Thyroid gland (tissue), 4 donors: ENCODE results near the gene DYNC1H1. TPM values are rescaled to one million over a fixed set of nuclear protein-coding genes. Genes with fewer than 3 reads are reported as not detected.
A peak's percentile ranks its signal among the peaks of the same experiment; 100 is the strongest.

Experiments
- DNase-seq, 2 donors: peaks; one replicate each; pipeline ENCODE4 v3.0.0-alpha.2; 2019
- H3K27ac ChIP-seq, 3 donors: fragments of 200-600 bp; sonication (generic); 1 replicate in 2 of 3; 2 replicates in 1 of 3; pipeline ENCODE4 v1.5.1; 2016 to 2019; ENCODE audit warnings: mild to moderate bottlenecking in 1 of 3, moderate library complexity in 1 of 3
- H3K27me3 ChIP-seq: fragments of 200-600 bp; sonication (generic); one replicate; pipeline ENCODE4 v1.5.1; 2019
- H3K36me3 ChIP-seq, 2 donors: fragments of 200-600 bp; sonication (generic); one replicate each; pipeline ENCODE4 v1.5.1; 2016 to 2019
- H3K4me1 ChIP-seq, 2 donors: fragments of 200-600 bp; sonication (generic); one replicate each; pipeline ENCODE4 v1.5.1; 2017 to 2019
- H3K4me3 ChIP-seq, 3 donors: fragments of 200-600 bp; sonication (generic); replicated peaks in 1 of 3; 1 replicate in 2 of 3; 2 replicates in 1 of 3; pipeline ENCODE4 v1.5.1; 2016; ENCODE audit warnings: mild to moderate bottlenecking in 1 of 3
- H3K9me3 ChIP-seq: fragments of 200-600 bp; sonication (generic); one replicate; pipeline ENCODE4 v1.5.1; 2017
- POLR2A ChIP-seq, 2 donors: fragments of 450-650 bp; IDR thresholded peaks; one replicate each; pipeline ENCODE4 v1.6.1; 2017; ENCODE audit warnings: antibody characterized with exemption in 2 of 2, mild to moderate bottlenecking in 2 of 2, moderate library complexity in 1 of 2
- WGBS, 2 donors: methylation state at CpG; one replicate each; pipeline ENCODE4 v1.1.5; 2017; 5-methylcytosine and 5-hydroxymethylcytosine counted together
- intact Hi-C: fragments of 100-400 bp; cut with DNase I; formaldehyde crosslinking; loops from one replicate; pipeline ENCODE4 v1.15.1; 2023
- total RNA-seq, 4 donors: library from RNA; depleted of rRNA; stranded (reverse); fragments of >200 nt; gene quantifications; one replicate each; pipeline ENCODE4 v1.2.3, GENCODE V29; 2016
- TF ChIP-seq, protein P1 (sequence below), 6 experiments: fragments of 200-600 bp in 3 of 6; fragments of 450-650 bp in 3 of 6; sonication (generic) in 3 of 6; IDR thresholded peaks; one replicate each; pipeline ENCODE4 v1.5.1; 2016 to 2019; ENCODE audit warnings: antibody characterized with exemption in 6 of 6, mild to moderate bottlenecking in 2 of 6, inconsistent platforms in 1 of 6, moderate library complexity in 1 of 6

The DYNC1H1 gene
- total RNA-seq, 4 donors from 2014 or later: 464 to 818 (median 553) TPM

GRCh38 chr14:101939646-101940170 is 24.7 kb upstream of the DYNC1H1 start:
- intact Hi-C loops: no loop called here
- WGBS, 2 donors: 78 to 83% methylated on average over 5 of the region's 5 CpGs
- Histone ChIP-seq H3K4me1 (no peaks in the 10 kb centered on the region), H3K4me3 (no peak overlapping the region), H3K36me3 (no peaks in the 10 kb centered on the region), H3K27ac (no peak overlapping the region), H3K9me3 (no peaks in the 10 kb centered on the region), H3K27me3 (no peaks in the 10 kb centered on the region)
- TF ChIP-seq, protein P1, sequence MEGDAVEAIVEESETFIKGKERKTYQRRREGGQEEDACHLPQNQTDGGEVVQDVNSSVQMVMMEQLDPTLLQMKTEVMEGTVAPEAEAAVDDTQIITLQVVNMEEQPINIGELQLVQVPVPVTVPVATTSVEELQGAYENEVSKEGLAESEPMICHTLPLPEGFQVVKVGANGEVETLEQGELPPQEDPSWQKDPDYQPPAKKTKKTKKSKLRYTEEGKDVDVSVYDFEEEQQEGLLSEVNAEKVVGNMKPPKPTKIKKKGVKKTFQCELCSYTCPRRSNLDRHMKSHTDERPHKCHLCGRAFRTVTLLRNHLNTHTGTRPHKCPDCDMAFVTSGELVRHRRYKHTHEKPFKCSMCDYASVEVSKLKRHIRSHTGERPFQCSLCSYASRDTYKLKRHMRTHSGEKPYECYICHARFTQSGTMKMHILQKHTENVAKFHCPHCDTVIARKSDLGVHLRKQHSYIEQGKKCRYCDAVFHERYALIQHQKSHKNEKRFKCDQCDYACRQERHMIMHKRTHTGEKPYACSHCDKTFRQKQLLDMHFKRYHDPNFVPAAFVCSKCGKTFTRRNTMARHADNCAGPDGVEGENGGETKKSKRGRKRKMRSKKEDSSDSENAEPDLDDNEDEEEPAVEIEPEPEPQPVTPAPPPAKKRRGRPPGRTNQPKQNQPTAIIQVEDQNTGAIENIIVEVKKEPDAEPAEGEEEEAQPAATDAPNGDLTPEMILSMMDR (IDR thresholded peaks at IDR 0.05): no peak
- TF ChIP-seq POLR2A (IDR thresholded peaks at IDR 0.05): no peak
- no peak for DNase-seq

DNA sequence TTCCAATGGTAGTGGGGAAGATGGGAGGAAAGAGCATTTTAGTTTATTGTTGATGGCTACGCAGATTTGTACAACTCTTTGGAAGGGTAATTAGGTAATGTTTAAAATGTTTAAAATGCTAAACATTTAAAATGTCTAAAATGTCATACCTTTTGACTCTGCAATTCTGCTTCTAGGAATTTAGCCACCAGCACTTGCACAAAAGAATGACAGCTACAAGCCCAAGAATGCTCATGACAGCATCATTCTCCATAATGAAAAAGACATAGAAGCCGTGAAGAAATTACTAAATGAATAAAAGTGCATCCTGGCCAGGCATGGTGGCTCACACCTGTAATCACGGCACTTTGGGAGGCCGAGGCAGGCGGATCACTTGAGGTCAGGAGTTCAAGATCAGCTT is 19.9 kb upstream of the DYNC1H1 start:
- 71 to 75% methylated on average over 5 of the region's 5 CpGs for WGBS, 2 donors
- no peaks in the 10 kb centered on the region for H3K27me3 ChIP-seq
- H3K4me1 ChIP-seq: peaks cover 12 to 13% of the 10 kb centered on the region in 2 donors
- no peak overlapping the region for H3K27ac ChIP-seq
- H3K4me3 ChIP-seq: no peak overlapping the region
- intact Hi-C loops: no loop called here
- H3K9me3 ChIP-seq: no peaks in the 10 kb centered on the region
- DNase-seq: no peak
- no peaks in the 10 kb centered on the region for H3K36me3 ChIP-seq
- TF ChIP-seq, protein P1 (IDR thresholded peaks at IDR 0.05): no peak
- no peak for TF ChIP-seq POLR2A (IDR thresholded peaks at IDR 0.05)

- intact Hi-C loops: loop anchor here (5.0 kb wide), 1 partner anchor 178 kb away; no protein-coding TSS in a partner anchor
- Histone ChIP-seq H3K4me1 (peaks cover 14 to 18% of the 10 kb centered on the region in 2 donors), H3K36me3 (no peaks in the 10 kb centered on the region), H3K9me3 (no peaks in the 10 kb centered on the region), H3K27me3 (no peaks in the 10 kb centered on the region), H3K27ac (no peak overlapping the region), H3K4me3 (no peak overlapping the region)
- DNase-seq: no peak
- TF ChIP-seq, protein P1 (IDR thresholded peaks at IDR 0.05): no peak
- TF ChIP-seq POLR2A (IDR thresholded peaks at IDR 0.05): no peak
- WGBS, 2 donors: 4 to 11% methylated on average over 5 of the region's 5 CpGs
Observed at GRCh38 chr14:101945171-101945570, 19.2 kb upstream of the DYNC1H1 start.

DNA sequence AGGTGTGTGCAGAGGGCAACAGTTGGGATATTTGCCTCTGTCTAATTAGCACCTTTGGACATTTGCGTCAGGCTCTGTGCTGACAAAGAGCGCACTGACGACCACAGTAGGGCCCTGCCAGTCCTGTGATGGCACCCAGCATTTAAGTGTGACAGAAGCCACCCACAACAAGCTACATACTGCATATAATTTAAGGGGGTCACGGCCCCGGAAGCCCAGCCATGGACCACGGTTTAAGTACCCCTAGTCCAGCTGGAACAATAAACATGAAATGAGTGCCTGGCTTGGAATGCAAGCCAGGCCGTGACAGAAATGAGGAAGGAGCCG is 16.8 kb upstream of the DYNC1H1 start:
- no peak for DNase-seq
- no peaks in the 10 kb centered on the region for H3K9me3 ChIP-seq
- intact Hi-C loops: loop anchor here (5.0 kb wide), 1 partner anchor 180 kb away; no protein-coding TSS in a partner anchor
- H3K4me3 ChIP-seq: peak overlapping the region; percentile 12 to 88 (median 50)
- no peaks in the 10 kb centered on the region for H3K36me3 ChIP-seq
- peaks cover 14 to 18% of the 10 kb centered on the region in 2 donors for H3K4me1 ChIP-seq
- H3K27ac ChIP-seq: peak overlapping the region; percentile 89 to 100 (median 96)
- H3K27me3 ChIP-seq: no peaks in the 10 kb centered on the region
- 6 to 14% methylated on average over 8 of the region's 8 CpGs for WGBS, 2 donors
- TF ChIP-seq, protein P1 (IDR thresholded peaks at IDR 0.05): no peak
- TF ChIP-seq POLR2A (IDR thresholded peaks at IDR 0.05): no peak

- intact Hi-C loops: loop anchor here (5.0 kb wide), 1 partner anchor 181 kb away; no protein-coding TSS in a partner anchor
- peak; percentile 100 for DNase-seq
- Histone ChIP-seq H3K4me1 (peaks cover 14 to 18% of the 10 kb centered on the region in 2 donors), H3K9me3 (no peaks in the 10 kb centered on the region), H3K36me3 (no peaks in the 10 kb centered on the region), H3K27ac (peak overlapping the region; percentile 89 to 100 (median 96)), H3K4me3 (peak overlapping the region; percentile 50 to 97 (median 84)), H3K27me3 (no peaks in the 10 kb centered on the region)
- peak; percentile 77 to 94 for TF ChIP-seq POLR2A (IDR thresholded peaks at IDR 0.05)
- TF ChIP-seq, protein P1 (IDR thresholded peaks at IDR 0.05): peak in 2 of 6 experiments; percentile 9 to 21
- 0 to 1% methylated on average over 20 to 37 of the region's 53 CpGs for WGBS, 2 donors
Observed at GRCh38 chr14:101947904-101948665, 16.3 kb upstream of the DYNC1H1 start.
